SU-DHL-6 (cell line): ENCODE measurements around the gene FHOD3.

Experiments used
- H2AFZ ChIP-seq: fragments of 200-600 bp; sonication (generic); 2 replicates; pipeline ENCODE4 v1.6.1; 2014; ENCODE audit warnings: low read depth, mild to moderate bottlenecking, moderate library complexity, mixed read lengths, antibody characterized with exemption, low read length; ENCODE audit not compliant: severe bottlenecking
- H3F3A ChIP-seq: fragments of 200-600 bp; shearing (Covaris generic); 2 replicates; pipeline ENCODE4 v1.6.0; 2016; ENCODE audit warnings: antibody characterized with exemption, mild to moderate bottlenecking; ENCODE audit not compliant: insufficient read depth
- H3K27ac ChIP-seq: fragments of 200-600 bp; sonication (generic); 2 replicates; pipeline ENCODE4 v1.5.1; 2016; ENCODE audit warnings: low read depth, mild to moderate bottlenecking, low read length, moderate library complexity, mixed read lengths
- H3K27me3 ChIP-seq: fragments of 200-600 bp; sonication (generic), shearing (Covaris generic); 2 replicates; pipeline ENCODE4 v1.6.0; 2014; ENCODE audit warnings: mild to moderate bottlenecking, low read length
- H3K36me3 ChIP-seq: fragments of 200-600 bp; sonication (generic); 2 replicates; pipeline ENCODE4 v1.6.1; 2014; ENCODE audit warnings: mild to moderate bottlenecking, low read length, mixed read lengths
- H3K4me2 ChIP-seq: fragments of 300-600, 200-600 bp; shearing (Covaris generic), sonication (generic); 2 replicates; pipeline ENCODE4 v1.6.0; 2014; ENCODE audit warnings: low read length, low read depth, mild to moderate bottlenecking; ENCODE audit not compliant: poor library complexity, severe bottlenecking
- H3K4me3 ChIP-seq: fragments of 200-600 bp; sonication (generic); 2 replicates; pipeline ENCODE4 v1.5.1; 2014; ENCODE audit warnings: antibody characterized with exemption, low read length, mild to moderate bottlenecking, mixed read lengths; ENCODE audit not compliant: insufficient read depth, poor library complexity, severe bottlenecking
- H3K79me2 ChIP-seq: fragments of 200-600 bp; sonication (generic); 2 replicates; pipeline ENCODE4 v1.6.1; 2014; ENCODE audit warnings: mild to moderate bottlenecking, low read length, moderate library complexity; ENCODE audit not compliant: insufficient read depth
- H3K9ac ChIP-seq: fragments of 200-600 bp; sonication (generic); 2 replicates; pipeline ENCODE4 v1.7.0; 2014; ENCODE audit warnings: mild to moderate bottlenecking, low read length
- H3K9me2 ChIP-seq: fragments of 200-600 bp; sonication (generic); replicated peaks from 2 replicates; pipeline ENCODE4 v1.6.1; 2014; ENCODE audit warnings: low read length; ENCODE audit not compliant: insufficient read depth
- H3K9me3 ChIP-seq: fragments of 200-600 bp; sonication (generic); 2 replicates; pipeline ENCODE4 v1.6.1; 2014; ENCODE audit warnings: low read length, mixed read lengths; ENCODE audit not compliant: insufficient read depth
- H4K20me1 ChIP-seq: fragments of 200-600 bp; sonication (generic); 2 replicates; pipeline ENCODE4 v1.6.1; 2014; ENCODE audit warnings: low read depth, mild to moderate bottlenecking, antibody characterized with exemption, low read length, moderate library complexity, mixed read lengths
- CTCF ChIP-seq: fragments of 200-600 bp; sonication (generic); IDR thresholded peaks from one replicate; pipeline ENCODE4 v1.5.1; 2017; ENCODE audit warnings: antibody characterized with exemption, mild to moderate bottlenecking, low read length, moderate library complexity; ENCODE audit not compliant: insufficient read depth, poor library complexity, severe bottlenecking
- EZH2phosphoT487 ChIP-seq: fragments of 200-600 bp; sonication (generic), shearing (Covaris generic); conservative IDR thresholded peaks from 2 replicates; pipeline ENCODE4 v1.6.1; 2018; ENCODE audit warnings: mild to moderate bottlenecking, antibody characterized with exemption, low read length, moderate library complexity, mixed read lengths

FHOD3 gene

GRCh38 chr18:36608107-36608506 lies 310.6 kb downstream of the FHOD3 start:
- Histone ChIP-seq H3K27me3 (no peaks in the 10 kb centered on the region), H3F3A (no peaks in the 10 kb centered on the region), H4K20me1 (no peaks in the 10 kb centered on the region), H3K9me2 (no peaks in the 10 kb centered on the region), H3K27ac (no peak overlapping the region), H3K4me3 (no peak overlapping the region), H3K4me2 (no peak overlapping the region), H3K9ac (no peak overlapping the region), H3K36me3 (no peaks in the 10 kb centered on the region), H3K79me2 (no peaks in the 10 kb centered on the region), H2AFZ (no peak overlapping the region), H3K9me3 (no peaks in the 10 kb centered on the region)
- TF ChIP-seq CTCF (no peak), EZH2phosphoT487 (no peak)

GRCh38 chr18:36610258-36610657 lies 312.7 kb downstream of the FHOD3 start:
- no peaks in the 10 kb centered on the region for H3K27me3 ChIP-seq
- H3K4me2 ChIP-seq = no peak overlapping the region
- no peak overlapping the region for H3K9ac ChIP-seq
- H4K20me1 ChIP-seq = no peaks in the 10 kb centered on the region
- H3K9me2 ChIP-seq = no peaks in the 10 kb centered on the region
- H3K4me3 ChIP-seq = no peak overlapping the region
- H3K9me3 ChIP-seq = no peaks in the 10 kb centered on the region
- H3K36me3 ChIP-seq = no peaks in the 10 kb centered on the region
- H3K27ac ChIP-seq = no peak overlapping the region
- H2AFZ ChIP-seq = no peak overlapping the region
- H3K79me2 ChIP-seq = no peaks in the 10 kb centered on the region
- no peak for TF ChIP-seq EZH2phosphoT487
- TF ChIP-seq CTCF = no peak
- no peaks in the 10 kb centered on the region for H3F3A ChIP-seq

- no peaks in the 10 kb centered on the region for H3K9me3 ChIP-seq
- no peaks in the 10 kb centered on the region for H3K79me2 ChIP-seq
- no peak overlapping the region for H3K4me2 ChIP-seq
- H3K36me3 ChIP-seq = no peaks in the 10 kb centered on the region
- no peaks in the 10 kb centered on the region for H3K9me2 ChIP-seq
- H3K9ac ChIP-seq = no peak overlapping the region
- H3K27me3 ChIP-seq = no peaks in the 10 kb centered on the region
- TF ChIP-seq EZH2phosphoT487 (no peak), CTCF (no peak)
- H4K20me1 ChIP-seq = no peaks in the 10 kb centered on the region
- no peak overlapping the region for H3K4me3 ChIP-seq
- H3K27ac ChIP-seq = no peak overlapping the region
- no peaks in the 10 kb centered on the region for H3F3A ChIP-seq
- no peak overlapping the region for H2AFZ ChIP-seq
These were observed 313.1 kb downstream of the FHOD3 start for GRCh38 chr18:36610661-36611060.
